Muscle of leg (tissue), 11 donors: ENCODE results near the gene CTNNA2. TPM values are rescaled to one million over a fixed set of nuclear protein-coding genes. Genes with fewer than 3 reads are reported as not detected.
"Not testable (repeated sequence)": the region's sequence is repeated elsewhere in the genome, so short reads cannot be mapped to it uniquely, and the experiment has no call there.

Experiments
- DNase-seq: peaks from one replicate; pipeline ENCODE4 v3.0.0; 2013
- H3K27ac ChIP-seq: one replicate; pipeline ENCODE4 v1.5.1; 2013; ENCODE audit warnings: mild to moderate bottlenecking, low read length, control low read depth
- H3K27me3 ChIP-seq: one replicate; pipeline ENCODE4 v1.6.1; 2013; ENCODE audit warnings: low read length; ENCODE audit not compliant: control insufficient read depth, insufficient read depth
- H3K36me3 ChIP-seq: one replicate; pipeline ENCODE4 v1.6.1; 2013; ENCODE audit warnings: low read length; ENCODE audit not compliant: control insufficient read depth, insufficient read depth
- H3K4me1 ChIP-seq: one replicate; pipeline ENCODE4 v1.6.1; 2013; ENCODE audit warnings: low read length; ENCODE audit not compliant: control insufficient read depth, insufficient read depth
- H3K4me3 ChIP-seq: one replicate; pipeline ENCODE4 v1.5.1; 2013; ENCODE audit warnings: low read length, control low read depth
- H3K9me3 ChIP-seq: replicated peaks from 2 replicates; pipeline ENCODE4 v1.6.1; 2013; ENCODE audit warnings: low read depth, low read length; ENCODE audit not compliant: control insufficient read depth
- WGBS: methylation state at CpG from one replicate; pipeline ENCODE4 v1.1.5; 2013; ENCODE audit warnings: missing lambda C conversion rate; ENCODE audit not compliant: insufficient coverage; 5-methylcytosine and 5-hydroxymethylcytosine counted together
- polyA plus RNA-seq, 8 donors: library from polyadenylated mRNA; unstranded; fragments of 120-200 nt; gene quantifications; one replicate each; pipeline versions ENCODE4 v1.2.1 to v1.2.3, GENCODE V29; 2013; ENCODE audit warnings: inconsistent platforms in 1 of 8, low replicate concordance in 1 of 8; ENCODE audit not compliant: insufficient read length in 8 of 8, insufficient read depth in 1 of 8
- total RNA-seq: library from RNA; stranded (reverse); fragments of 120-200 nt; gene quantifications from one replicate; pipeline ENCODE4 v1.2.4, GENCODE V29; 2013

Gene CTNNA2
- total and polyA plus RNA-seq, 9 donors, result 0.28 to 1.0 (median 0.69) TPM

GRCh38 chr2:80186262-80186661 lies 673.4 kb downstream of the CTNNA2 start:
- Histone ChIP-seq H3K27ac (no peak overlapping the region), H3K4me1 (no peaks in the 10 kb centered on the region), H3K9me3 (no peaks in the 10 kb centered on the region), H3K4me3 (no peak overlapping the region), H3K27me3 (no peaks in the 10 kb centered on the region), H3K36me3 (no peaks in the 10 kb centered on the region)
- no CpG with 5 or more reads among the region's 2 CpGs for WGBS
- no peak for DNase-seq

GRCh38 chr2:80187156-80187555 lies 674.3 kb downstream of the CTNNA2 start:
- H3K27me3 ChIP-seq, result no peaks in the 10 kb centered on the region
- no peak overlapping the region for H3K4me3 ChIP-seq
- no peak overlapping the region for H3K27ac ChIP-seq
- 33% methylated on average over 1 of the region's 5 CpGs for WGBS
- no peak for DNase-seq
- H3K4me1 ChIP-seq, result no peaks in the 10 kb centered on the region
- H3K36me3 ChIP-seq, result no peaks in the 10 kb centered on the region
- H3K9me3 ChIP-seq, result no peaks in the 10 kb centered on the region

- no peaks in the 10 kb centered on the region for H3K9me3 ChIP-seq
- 79% methylated on average over 4 of the region's 5 CpGs for WGBS
- H3K27me3 ChIP-seq, result no peaks in the 10 kb centered on the region
- H3K4me3 ChIP-seq, result no peak overlapping the region
- no peaks in the 10 kb centered on the region for H3K4me1 ChIP-seq
- no peak overlapping the region for H3K27ac ChIP-seq
- H3K36me3 ChIP-seq, result no peaks in the 10 kb centered on the region
- DNase-seq, result no peak
Measured at GRCh38 chr2:80190166-80190565, 677.3 kb downstream of the CTNNA2 start.

- no peaks in the 10 kb centered on the region for H3K27me3 ChIP-seq
- no peak overlapping the region for H3K27ac ChIP-seq
- no peak overlapping the region for H3K4me3 ChIP-seq
- DNase-seq, result no peak
- no peaks in the 10 kb centered on the region for H3K4me1 ChIP-seq
- H3K9me3 ChIP-seq, result no peaks in the 10 kb centered on the region
- H3K36me3 ChIP-seq, result no peaks in the 10 kb centered on the region
Measured at GRCh38 chr2:80193566-80193965, 680.7 kb downstream of the CTNNA2 start.

GRCh38 chr2:80195034-80195433 lies 682.2 kb downstream of the CTNNA2 start:
- Histone ChIP-seq H3K4me3 (no peak overlapping the region), H3K4me1 (no peaks in the 10 kb centered on the region), H3K36me3 (no peaks in the 10 kb centered on the region), H3K27ac (no peak overlapping the region), H3K27me3 (no peaks in the 10 kb centered on the region), H3K9me3 (no peaks in the 10 kb centered on the region)
- WGBS, result no CpG with 5 or more reads among the region's 2 CpGs
- DNase-seq, result no peak

- Histone ChIP-seq H3K9me3 (no peaks in the 10 kb centered on the region), H3K27ac (no peak overlapping the region), H3K36me3 (no peaks in the 10 kb centered on the region), H3K27me3 (no peaks in the 10 kb centered on the region), H3K4me1 (no peaks in the 10 kb centered on the region), H3K4me3 (no peak overlapping the region)
- no peak for DNase-seq
- 85% methylated on average over 2 of the region's 2 CpGs for WGBS
Measured at GRCh38 chr2:80198042-80198441, 685.2 kb downstream of the CTNNA2 start.

- H3K9me3 ChIP-seq, result peaks cover 4% of the 10 kb centered on the region
- no peaks in the 10 kb centered on the region for H3K27me3 ChIP-seq
- H3K4me3 ChIP-seq, result no peak overlapping the region
- no peak for DNase-seq
- H3K4me1 ChIP-seq, result no peaks in the 10 kb centered on the region
- no peak overlapping the region for H3K27ac ChIP-seq
- H3K36me3 ChIP-seq, result no peaks in the 10 kb centered on the region
Measured at GRCh38 chr2:80199504-80199903, 686.7 kb downstream of the CTNNA2 start.

- WGBS, result 96% methylated on average over 4 of the region's 4 CpGs
- not testable (repeated sequence) for H3K4me1 ChIP-seq, H3K4me3 ChIP-seq, H3K36me3 ChIP-seq, H3K27me3 ChIP-seq, H3K9me3 ChIP-seq, H3K27ac ChIP-seq, DNase-seq
Measured at GRCh38 chr2:80203929-80204328, 691.1 kb downstream of the CTNNA2 start.

- Histone ChIP-seq H3K27ac (no peak overlapping the region), H3K9me3 (peaks cover 4% of the 10 kb centered on the region), H3K4me3 (no peak overlapping the region), H3K4me1 (no peaks in the 10 kb centered on the region), H3K27me3 (no peaks in the 10 kb centered on the region), H3K36me3 (no peaks in the 10 kb centered on the region)
- WGBS, result no CpG with 5 or more reads among the region's 2 CpGs
- DNase-seq, result no peak
Measured at GRCh38 chr2:80205498-80205897, 692.6 kb downstream of the CTNNA2 start.

GRCh38 chr2:80209458-80209857 lies 696.6 kb downstream of the CTNNA2 start:
- DNase-seq, result no peak
- Histone ChIP-seq H3K9me3 (no peaks in the 10 kb centered on the region), H3K27me3 (no peaks in the 10 kb centered on the region), H3K27ac (no peak overlapping the region), H3K4me3 (no peak overlapping the region), H3K4me1 (no peaks in the 10 kb centered on the region), H3K36me3 (no peaks in the 10 kb centered on the region)
- WGBS, result 88% methylated on average over 3 of the region's 5 CpGs

GRCh38 chr2:80217446-80217845 lies 704.6 kb downstream of the CTNNA2 start:
- no peaks in the 10 kb centered on the region for H3K27me3 ChIP-seq

More at GRCh38 chr2:80217446-80217845, 704.6 kb downstream of the CTNNA2 start:
- DNase-seq, result no peak
- H3K36me3 ChIP-seq, result no peaks in the 10 kb centered on the region
- H3K9me3 ChIP-seq, result peaks cover 9% of the 10 kb centered on the region
- H3K27ac ChIP-seq, result no peak overlapping the region
- H3K4me1 ChIP-seq, result no peaks in the 10 kb centered on the region
- H3K4me3 ChIP-seq, result no peak overlapping the region
